GM19467 (cell line): ENCODE data around the gene TTF2.

Source experiments
- ATAC-seq: cut with Tn5 transposase; IDR thresholded peaks from one replicate; pipeline ENCODE4 v1.9.1; 2021; ENCODE audit warnings: mild to moderate bottlenecking, moderate library complexity; ENCODE audit not compliant: unreplicated experiment

The TTF2 gene

GRCh38 chr1:117045644-117046043 lies 14.5 kb upstream of the TTF2 start:
- ATAC-seq: no peak

GRCh38 chr1:117046781-117047180 lies 13.3 kb upstream of the TTF2 start:
- ATAC-seq: no peak

GRCh38 chr1:117047271-117047670 lies 12.9 kb upstream of the TTF2 start:
- ATAC-seq: no peak

- ATAC-seq: no peak
These were observed 10.3 kb upstream of the TTF2 start for GRCh38 chr1:117049857-117050256.

GRCh38 chr1:117051224-117052064 lies 8.7 kb upstream of the TTF2 start:
- ATAC-seq: peak; percentile 73

- ATAC-seq: no peak
These were observed 6.1 kb upstream of the TTF2 start for GRCh38 chr1:117054068-117054467.

GRCh38 chr1:117058810-117059209 lies 1.3 kb upstream of the TTF2 start:
- no peak for ATAC-seq

- peak; percentile 32 for ATAC-seq
These were observed 820 bp upstream of the TTF2 start for GRCh38 chr1:117059334-117059677.

GRCh38 chr1:117060441-117061317 lies 553 bp downstream of the TTF2 start:
- peak; percentile 4 for ATAC-seq

GRCh38 chr1:117061986-117062415 lies 1.9 kb downstream of the TTF2 start:
- no peak for ATAC-seq

GRCh38 chr1:117066367-117066766 lies 6.2 kb downstream of the TTF2 start:
- no peak for ATAC-seq

GRCh38 chr1:117067533-117068370 lies 7.6 kb downstream of the TTF2 start:
- no peak for ATAC-seq

- no peak for ATAC-seq
These were observed 8.5 kb downstream of the TTF2 start for GRCh38 chr1:117068580-117068979.

GRCh38 chr1:117069220-117069844 lies 9.2 kb downstream of the TTF2 start:
- no peak for ATAC-seq

GRCh38 chr1:117070124-117070523 lies 10.0 kb downstream of the TTF2 start:
- ATAC-seq: no peak

- ATAC-seq: no peak
These were observed 16.5 kb downstream of the TTF2 start for GRCh38 chr1:117076648-117077047.

- no peak for ATAC-seq
These were observed 17.1 kb downstream of the TTF2 start for GRCh38 chr1:117077267-117077666.

GRCh38 chr1:117079737-117080136 lies 19.6 kb downstream of the TTF2 start:
- ATAC-seq: no peak

GRCh38 chr1:117084231-117084630 lies 24.1 kb downstream of the TTF2 start:
- ATAC-seq: no peak

GRCh38 chr1:117087686-117088085 lies 27.6 kb downstream of the TTF2 start:
- no peak for ATAC-seq

GRCh38 chr1:117089996-117090395 lies 29.9 kb downstream of the TTF2 start:
- ATAC-seq: no peak
